ENCODE results near the gene TAF11L9. TPM values are rescaled to one million over a fixed set of nuclear protein-coding genes. Genes with fewer than 3 reads are reported as not detected.

The TAF11L9 gene
- total RNA-seq, 6 donors from 2014 or later: not detected

Small RNA genes within 50 kb of the gene (small RNA-seq; reads per million reads assigned to genes)
- gene AC233724.3 (0 reads per million in 4 donors), gene AC233724.4 (0 reads per million in 4 donors), gene AC233724.6 (0 reads per million in 4 donors), gene AC233724.7 (0 reads per million in 4 donors)

Other genes with a start within 250 kb of the TAF11L9 start
- not detected for gene TAF11L2, start 96.2 kb downstream of the TAF11L9 start, total RNA-seq
- not detected for gene TAF11L3, start 76.0 kb downstream of the TAF11L9 start, total RNA-seq
- gene TAF11L4, start 72.6 kb downstream of the TAF11L9 start, total RNA-seq: not detected
- not detected for gene TAF11L5, start 69.2 kb downstream of the TAF11L9 start, total RNA-seq
- not detected for gene TAF11L6, start 65.7 kb downstream of the TAF11L9 start, total RNA-seq
- gene TAF11L7, start 8.6 kb downstream of the TAF11L9 start, total RNA-seq: not detected
- not detected for gene TAF11L8, start 3.4 kb downstream of the TAF11L9 start, total RNA-seq
- gene TAF11L10, start 3.4 kb upstream of the TAF11L9 start, total RNA-seq: not detected
- gene TAF11L11, start 9.8 kb upstream of the TAF11L9 start, total RNA-seq: not detected
- gene TAF11L12, start 16.0 kb upstream of the TAF11L9 start, total RNA-seq: not detected
- gene TAF11L13, start 37.7 kb upstream of the TAF11L9 start, total RNA-seq: not detected
- not detected for gene TAF11L14, start 40.1 kb upstream of the TAF11L9 start, total RNA-seq